GM13977 (cell line): ENCODE measurements around the gene CORO2B.
"Not testable (repeated sequence)": the region's sequence is repeated elsewhere in the genome, so short reads cannot be mapped to it uniquely, and the experiment has no call there.

Source experiments
- DNase-seq: peaks from one replicate; pipeline ENCODE4 v3.0.0; 2012; ENCODE audit warnings: low spot score
- CTCF ChIP-seq: IDR thresholded peaks from 2 replicates; pipeline ENCODE4 v1.5.1; 2012; ENCODE audit warnings: mild to moderate bottlenecking, control low read depth; ENCODE audit not compliant: insufficient read depth; ENCODE audit errors: extremely low read depth, missing control alignments
- in situ Hi-C: fragments of 300-500 bp; cut with MboI; formaldehyde crosslinking; loops from one replicate; pipeline ENCODE4 v1.12.0; 2022; ENCODE audit warnings: low sequenced_read_pairs, low pct_unique_long_range_greater_than_20kb, mixed read lengths, inconsistent platforms; ENCODE audit not compliant: unreplicated experiment

The CORO2B gene

GRCh38 chr15:68677996-68678395 is 99.2 kb downstream of the CORO2B start:
- no peak for TF ChIP-seq CTCF
- in situ Hi-C loops: no loop called here
- no peak for DNase-seq

GRCh38 chr15:68678746-68679145 is 100.0 kb downstream of the CORO2B start:
- no peak for TF ChIP-seq CTCF
- DNase-seq: no peak
- in situ Hi-C loops: no loop called here

GRCh38 chr15:68679161-68679560 is 100.4 kb downstream of the CORO2B start:
- DNase-seq: no peak
- in situ Hi-C loops: no loop called here
- no peak for TF ChIP-seq CTCF

GRCh38 chr15:68679961-68680371 is 101.2 kb downstream of the CORO2B start:
- in situ Hi-C loops: no loop called here
- no peak for TF ChIP-seq CTCF
- no peak for DNase-seq

- in situ Hi-C loops, DNase-seq: not testable (repeated sequence)
Observed at GRCh38 chr15:68680756-68681155, 102.0 kb downstream of the CORO2B start.

- in situ Hi-C loops: no loop called here
- no peak for DNase-seq
Observed at GRCh38 chr15:68681836-68682235, 103.0 kb downstream of the CORO2B start.

GRCh38 chr15:68682330-68682729 is 103.5 kb downstream of the CORO2B start:
- in situ Hi-C loops: no loop called here
- TF ChIP-seq CTCF: no peak
- no peak for DNase-seq

More at GRCh38 chr15:68681836-68682235, 103.0 kb downstream of the CORO2B start:
- no peak for TF ChIP-seq CTCF
